HK-2 (cell line): ENCODE results near the gene IFT81.
"Not testable (repeated sequence)": the region's sequence is repeated elsewhere in the genome, so short reads cannot be mapped to it uniquely, and the experiment has no call there.

Experiments
- DNase-seq: peaks from one replicate; pipeline ENCODE4 v3.0.0-alpha.2; 2018; ENCODE audit not compliant: unreplicated experiment

IFT81 gene

DNA sequence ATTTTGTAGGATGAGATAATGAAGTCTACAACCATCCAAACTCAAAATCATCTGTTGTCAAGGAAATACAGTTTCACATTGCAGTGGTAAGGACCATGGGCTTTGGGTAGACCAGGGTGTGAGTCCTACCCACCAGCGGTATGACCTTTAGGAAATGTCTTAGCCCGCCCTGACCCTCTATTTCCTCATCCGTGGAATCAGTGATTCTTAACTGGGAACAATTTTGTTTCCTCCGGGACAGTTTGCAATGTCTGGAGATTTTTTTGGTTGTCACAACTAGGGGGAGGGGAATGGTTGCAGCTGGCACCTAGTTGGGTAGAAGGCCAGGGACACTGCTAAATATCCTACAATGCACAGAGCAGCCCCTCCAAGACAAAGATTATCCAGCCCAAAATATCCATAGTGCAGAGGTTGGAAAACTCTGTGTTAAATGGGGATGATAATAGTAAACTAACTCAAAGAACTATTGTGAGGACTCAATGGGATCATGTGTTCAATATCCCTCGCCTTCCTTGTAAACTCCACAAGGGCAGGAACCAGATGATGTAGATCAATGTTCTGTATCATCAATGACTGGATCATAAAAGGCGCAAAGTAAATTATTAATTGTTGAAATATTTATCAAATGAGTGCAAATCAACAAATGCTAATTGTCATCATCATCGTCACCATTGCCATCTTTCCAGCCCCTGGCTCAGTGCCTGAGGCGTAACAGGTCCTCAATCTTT, 15.7 kb upstream of the IFT81 start:
- no peak for DNase-seq

GRCh38 chr12:110109037-110109836, 14.9 kb upstream of the IFT81 start:
- DNase-seq = peak; percentile 76

GRCh38 chr12:110109837-110110535, 14.2 kb upstream of the IFT81 start:
- DNase-seq = no peak

DNA sequence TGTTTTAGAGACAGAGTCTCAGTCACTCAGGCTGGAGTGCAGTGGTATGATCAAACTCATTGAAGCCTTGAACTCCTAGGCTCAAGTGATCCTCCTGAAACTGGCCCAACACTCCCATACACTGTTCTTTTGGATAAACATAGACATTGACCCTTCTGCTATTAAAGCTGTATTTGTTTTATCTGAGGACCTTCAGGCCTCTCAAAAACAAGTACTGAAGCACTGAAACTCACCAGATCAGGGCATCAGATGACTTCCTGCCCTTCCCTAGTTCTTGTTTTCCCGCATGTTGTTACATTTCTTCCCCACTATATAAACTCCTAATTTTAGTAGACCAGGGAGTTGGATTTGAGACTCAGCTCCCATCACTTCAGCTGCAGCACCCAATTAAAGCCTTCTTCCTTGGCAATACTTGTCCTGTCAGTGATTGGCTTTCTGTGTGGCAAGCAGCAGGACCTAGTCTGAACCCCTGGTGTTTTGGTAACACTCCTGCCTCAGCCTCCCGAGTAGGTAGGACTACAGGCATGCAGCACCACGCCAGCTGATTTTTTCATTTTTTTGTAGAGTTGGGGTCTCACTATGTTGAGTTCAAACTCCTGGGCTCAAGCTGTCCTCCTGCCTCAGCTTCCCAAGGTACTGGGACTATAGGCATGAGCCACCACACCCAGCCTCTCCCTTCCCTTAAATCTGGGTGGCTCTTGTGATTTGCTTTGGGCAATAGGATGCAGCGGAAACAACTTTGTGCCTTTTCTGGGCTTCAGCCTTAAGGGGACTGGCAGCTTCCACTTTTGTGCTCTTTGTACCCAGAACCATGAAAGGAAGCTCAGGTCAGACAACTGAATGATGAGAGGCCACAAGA, 12.5 kb upstream of the IFT81 start:
- no peak for DNase-seq

- DNase-seq = no peak
Observed at GRCh38 chr12:110112335-110112660, 11.9 kb upstream of the IFT81 start.

DNA sequence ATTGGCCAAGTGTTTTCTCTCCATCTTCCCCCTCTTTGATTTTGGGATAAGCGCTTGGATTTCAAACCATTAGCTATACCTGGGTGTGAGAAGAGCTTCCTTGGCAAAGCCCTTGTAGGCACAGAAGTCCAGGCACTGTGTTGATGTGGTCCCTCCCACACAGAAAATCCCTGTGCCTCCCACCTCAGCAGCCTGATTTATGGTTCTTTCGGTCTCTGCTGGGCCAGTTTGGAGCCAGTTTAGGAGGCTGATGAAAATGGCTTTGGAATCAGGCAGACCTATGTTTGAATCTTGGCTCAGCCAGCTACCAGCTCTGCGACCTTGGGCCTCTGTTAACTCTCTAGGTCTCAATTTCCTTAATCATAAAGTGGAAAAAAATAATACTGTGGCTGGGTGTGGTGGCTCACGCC, 9.6 kb upstream of the IFT81 start:
- no peak for DNase-seq

- DNase-seq = no peak
Observed at GRCh38 chr12:110115675-110116074, 8.5 kb upstream of the IFT81 start.

- no peak for DNase-seq
Observed at GRCh38 chr12:110116623-110117022, 7.5 kb upstream of the IFT81 start.

- DNase-seq = not testable (repeated sequence)
Observed at GRCh38 chr12:110117210-110117609, 6.9 kb upstream of the IFT81 start.

GRCh38 chr12:110117956-110118685, 6.0 kb upstream of the IFT81 start:
- no peak for DNase-seq

DNA sequence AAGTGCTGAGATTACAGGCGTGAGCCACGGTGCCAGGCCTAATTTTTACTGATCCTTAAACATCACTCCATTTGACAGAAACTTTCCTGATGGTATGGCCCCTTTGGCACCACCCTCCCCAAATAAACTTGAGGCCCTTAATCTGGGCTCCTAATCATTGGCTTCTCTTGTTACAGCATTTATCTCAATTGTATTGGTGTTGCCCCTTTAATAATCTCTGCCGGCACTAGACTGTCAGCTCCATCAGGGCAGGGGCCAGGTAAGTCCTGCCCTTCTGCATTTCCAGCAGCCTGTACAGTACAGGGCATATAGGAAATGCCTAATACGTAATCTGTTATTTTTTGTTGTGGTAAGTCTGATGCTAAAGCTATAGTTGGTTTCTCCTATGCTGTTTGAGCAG, 1.2 kb upstream of the IFT81 start:
- DNase-seq = no peak

DNA sequence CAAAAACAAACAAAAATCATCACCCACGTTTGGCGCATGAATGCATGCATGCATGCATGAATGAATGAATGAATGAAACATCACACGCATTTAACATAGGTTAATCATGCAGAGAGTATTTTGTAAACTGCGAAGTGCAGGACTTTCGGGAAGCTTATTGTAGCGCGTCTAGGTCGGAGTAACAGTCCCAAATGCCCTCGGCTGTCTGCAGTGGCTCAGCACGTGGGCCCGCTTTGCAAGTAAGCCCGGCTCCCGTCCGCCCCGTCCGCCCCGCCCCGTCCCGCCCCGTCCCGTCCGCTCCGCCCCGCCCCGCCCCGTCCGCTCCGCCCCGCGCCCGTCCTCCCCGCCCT, 263 bp upstream of the IFT81 start:
- no peak for DNase-seq

DNA sequence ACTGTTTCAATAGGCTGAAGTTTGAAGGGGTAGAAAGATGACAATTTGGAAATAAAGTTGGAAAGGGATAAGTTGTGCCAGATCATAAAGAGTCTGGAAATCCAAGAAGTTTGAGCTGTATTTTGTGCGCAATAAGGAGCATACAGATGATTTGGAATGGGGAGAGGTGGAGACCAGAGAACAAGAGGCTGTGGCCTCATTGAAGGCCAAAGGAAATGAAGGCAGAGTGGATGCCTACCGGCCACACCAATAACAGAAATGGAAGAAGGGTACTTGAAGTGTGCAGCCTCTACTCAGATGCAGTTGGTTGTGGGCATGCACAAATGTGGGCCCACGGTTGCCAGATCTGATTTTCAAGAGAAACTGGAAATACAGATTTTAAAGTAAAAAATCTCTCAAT, 2.4 kb downstream of the IFT81 start:
- no peak for DNase-seq

GRCh38 chr12:110134691-110135411, 10.7 kb downstream of the IFT81 start:
- DNase-seq = no peak

GRCh38 chr12:110135806-110136205, 11.6 kb downstream of the IFT81 start:
- no peak for DNase-seq

DNA sequence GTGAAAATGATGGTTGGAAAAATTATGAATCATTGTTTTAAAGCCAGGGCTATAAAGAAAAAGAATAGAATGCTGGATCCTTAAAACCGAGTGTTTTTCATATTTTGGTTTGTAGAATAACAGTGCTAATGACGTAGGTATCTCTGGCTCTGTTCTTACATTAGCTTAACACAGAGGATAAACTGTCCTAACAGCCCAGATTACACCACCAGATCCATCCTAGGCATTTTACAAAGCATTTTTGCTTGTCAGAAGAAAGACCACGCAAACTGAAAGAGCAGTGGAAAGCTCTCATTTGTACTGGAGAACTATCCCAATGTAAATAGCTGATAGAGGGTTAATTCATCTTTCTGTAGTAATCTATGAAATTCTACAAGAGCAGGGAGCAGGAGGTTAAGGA, 13.6 kb downstream of the IFT81 start:
- DNase-seq = no peak

DNA sequence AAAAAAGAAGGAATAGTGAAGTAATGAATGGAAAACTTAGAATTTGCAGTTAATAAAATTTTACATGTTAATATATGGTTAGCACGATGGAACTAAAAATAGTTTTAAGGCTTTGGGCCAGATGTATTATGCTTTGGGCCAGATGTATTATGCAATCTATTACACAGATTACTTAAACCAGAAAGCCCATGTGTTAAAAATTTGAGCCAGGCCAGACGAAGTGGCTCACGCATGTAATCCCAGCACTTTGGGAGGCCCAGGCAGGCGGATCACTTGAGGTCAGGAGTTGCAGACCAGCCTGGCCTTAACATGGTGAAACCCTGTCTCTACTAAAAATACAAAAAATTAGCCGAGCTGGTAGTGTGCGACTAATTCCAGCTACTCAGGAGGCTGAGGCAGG, 17.2 kb downstream of the IFT81 start:
- no peak for DNase-seq

- DNase-seq = no peak
Observed at GRCh38 chr12:110146986-110147385, 22.8 kb downstream of the IFT81 start.

GRCh38 chr12:110149086-110149660, 25.0 kb downstream of the IFT81 start:
- no peak for DNase-seq

DNA sequence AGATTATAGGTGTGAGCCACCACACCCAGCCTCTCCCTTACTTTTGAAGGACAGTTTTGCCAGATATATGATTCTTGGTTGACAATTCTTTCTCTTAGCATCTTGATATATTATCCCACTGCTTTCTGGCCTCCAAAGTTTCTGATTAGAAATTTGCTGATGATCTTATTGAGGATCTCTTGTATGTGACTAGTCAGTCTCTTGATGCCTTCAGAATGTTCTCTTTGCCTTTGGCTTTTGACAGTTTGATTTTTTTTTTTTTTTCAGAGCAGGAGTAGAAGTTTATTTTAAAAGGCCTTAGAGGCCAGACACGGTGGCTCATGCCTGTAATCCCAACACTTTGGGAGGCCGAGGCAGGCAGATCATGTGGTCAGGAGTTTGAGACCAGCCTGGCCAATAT, 32.6 kb downstream of the IFT81 start:
- DNase-seq = no peak
